ENCODE measurements around the gene UBA3. TPM values are rescaled to one million over a fixed set of nuclear protein-coding genes. Genes with fewer than 3 reads are reported as not detected.

The UBA3 gene
- total and polyA plus RNA-seq, 11 donors, result 45.1 to 117 (median 75.3) TPM

DNA sequence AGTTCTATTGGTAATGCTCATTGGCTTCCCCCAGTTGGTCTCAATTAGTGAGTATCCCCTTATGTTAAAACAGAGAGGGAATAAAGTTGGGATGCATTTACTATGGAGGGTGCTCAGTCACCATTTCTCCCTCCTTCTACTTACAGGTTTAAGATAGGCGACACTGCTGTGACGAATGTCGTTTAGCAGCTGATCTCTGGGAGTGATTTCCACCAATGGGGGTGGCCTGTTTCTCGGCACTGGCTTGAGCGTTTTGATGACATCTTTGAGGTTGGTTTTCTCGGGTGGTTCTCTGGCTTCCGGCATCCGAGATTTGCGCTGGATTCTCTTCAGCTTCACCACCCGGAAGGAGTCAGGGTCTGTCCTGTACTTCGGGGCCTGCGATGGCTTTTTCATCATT, 38.4 kb upstream of the UBA3 start:
- Histone ChIP-seq H3K4me1 (peaks cover 0 to 32% (median 10%) of the 10 kb centered on the region in 12 donors), H3K9me3 (no peaks in the 10 kb centered on the region), H3K27ac (no peak overlapping the region), H3K27me3 (no peaks in the 10 kb centered on the region), H3K36me3 (peaks cover 0 to 7% (median 0%) of the 10 kb centered on the region in 9 donors), H3K4me3 (peak overlapping the region in 4 of 12 donors; percentile 11 to 45 (median 25))
- no peak for TF ChIP-seq POLR2A (IDR thresholded peaks at IDR 0.05)
- TF ChIP-seq, protein P1, sequence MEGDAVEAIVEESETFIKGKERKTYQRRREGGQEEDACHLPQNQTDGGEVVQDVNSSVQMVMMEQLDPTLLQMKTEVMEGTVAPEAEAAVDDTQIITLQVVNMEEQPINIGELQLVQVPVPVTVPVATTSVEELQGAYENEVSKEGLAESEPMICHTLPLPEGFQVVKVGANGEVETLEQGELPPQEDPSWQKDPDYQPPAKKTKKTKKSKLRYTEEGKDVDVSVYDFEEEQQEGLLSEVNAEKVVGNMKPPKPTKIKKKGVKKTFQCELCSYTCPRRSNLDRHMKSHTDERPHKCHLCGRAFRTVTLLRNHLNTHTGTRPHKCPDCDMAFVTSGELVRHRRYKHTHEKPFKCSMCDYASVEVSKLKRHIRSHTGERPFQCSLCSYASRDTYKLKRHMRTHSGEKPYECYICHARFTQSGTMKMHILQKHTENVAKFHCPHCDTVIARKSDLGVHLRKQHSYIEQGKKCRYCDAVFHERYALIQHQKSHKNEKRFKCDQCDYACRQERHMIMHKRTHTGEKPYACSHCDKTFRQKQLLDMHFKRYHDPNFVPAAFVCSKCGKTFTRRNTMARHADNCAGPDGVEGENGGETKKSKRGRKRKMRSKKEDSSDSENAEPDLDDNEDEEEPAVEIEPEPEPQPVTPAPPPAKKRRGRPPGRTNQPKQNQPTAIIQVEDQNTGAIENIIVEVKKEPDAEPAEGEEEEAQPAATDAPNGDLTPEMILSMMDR (IDR thresholded peaks at IDR 0.05), result no peak
- DNase-seq (no peak), ATAC-seq (no peak)
- WGBS, 4 donors, result 85 to 94% (median 92%) methylated on average over 12 of the region's 12 CpGs
- intact Hi-C loops (cut with DNase I), result loop anchor here in 1 of 10 donors (2.0 kb wide), 1 partner anchor 32 kb away; no protein-coding TSS in a partner anchor

GRCh38 chr3:69116897-69117296, 36.7 kb upstream of the UBA3 start:
- no peaks in the 10 kb centered on the region for H3K27me3 ChIP-seq
- DNase-seq (no peak), ATAC-seq (peak in 2 of 4 donors; percentile 31 to 40)
- H3K4me3 ChIP-seq, result peak overlapping the region in 9 of 12 donors; percentile 11 to 45 (median 27)
- WGBS, 4 donors, result 36 to 51% (median 42%) methylated on average over 3 of the region's 3 CpGs
- H3K27ac ChIP-seq, result peak overlapping the region in 11 of 12 donors; percentile 32 to 92 (median 71)
- intact Hi-C loops (cut with DNase I), result loop anchor here in 1 of 10 donors (2.0 kb wide), 1 partner anchor 32 kb away; the partner anchor contains the start of gene ARL6IP5
- peaks cover 0 to 7% (median 0%) of the 10 kb centered on the region in 9 donors for H3K36me3 ChIP-seq
- peaks cover 0 to 37% (median 13%) of the 10 kb centered on the region in 12 donors for H3K4me1 ChIP-seq
- TF ChIP-seq POLR2A (IDR thresholded peaks at IDR 0.05), result no peak
- TF ChIP-seq, protein P1 (IDR thresholded peaks at IDR 0.05), result no peak
- no peaks in the 10 kb centered on the region for H3K9me3 ChIP-seq

DNA sequence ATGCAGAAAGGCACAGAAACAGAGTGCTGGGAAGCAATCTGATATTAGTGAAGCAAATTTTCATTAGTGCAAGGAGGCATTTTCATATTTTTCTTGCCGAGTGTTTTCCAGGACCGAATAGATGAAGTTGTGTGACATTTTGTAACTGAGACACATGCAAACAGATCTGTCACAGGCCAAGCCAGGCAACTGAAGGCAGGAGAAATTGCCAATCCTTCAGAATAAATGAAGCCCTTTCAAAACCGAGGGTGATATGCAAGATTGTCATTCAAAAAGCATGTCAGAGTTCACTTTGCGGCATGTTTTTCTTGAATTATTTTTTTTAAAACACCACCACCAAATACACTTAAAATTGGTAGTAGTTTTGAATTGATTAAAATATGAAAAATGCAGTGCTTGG, 36.0 kb upstream of the UBA3 start:
- peaks cover 0 to 7% (median 0%) of the 10 kb centered on the region in 9 donors for H3K36me3 ChIP-seq
- H3K9me3 ChIP-seq, result no peaks in the 10 kb centered on the region
- ATAC-seq (no peak), DNase-seq (no peak)
- intact Hi-C loops (cut with DNase I), result loop anchor here in 1 of 10 donors (2.0 kb wide), 1 partner anchor 31 kb away; the partner anchor contains the start of gene ARL6IP5
- H3K27me3 ChIP-seq, result no peaks in the 10 kb centered on the region
- peak overlapping the region; percentile 32 to 92 (median 68) for H3K27ac ChIP-seq
- TF ChIP-seq POLR2A (IDR thresholded peaks at IDR 0.05), result no peak
- TF ChIP-seq, protein P1 (IDR thresholded peaks at IDR 0.05), result no peak
- H3K4me3 ChIP-seq, result peak overlapping the region in 10 of 12 donors; percentile 6 to 45 (median 26)
- WGBS, 4 donors, result 46 to 55% (median 52%) methylated on average over 4 of the region's 4 CpGs
- H3K4me1 ChIP-seq, result peaks cover 0 to 37% (median 13%) of the 10 kb centered on the region in 12 donors

DNA sequence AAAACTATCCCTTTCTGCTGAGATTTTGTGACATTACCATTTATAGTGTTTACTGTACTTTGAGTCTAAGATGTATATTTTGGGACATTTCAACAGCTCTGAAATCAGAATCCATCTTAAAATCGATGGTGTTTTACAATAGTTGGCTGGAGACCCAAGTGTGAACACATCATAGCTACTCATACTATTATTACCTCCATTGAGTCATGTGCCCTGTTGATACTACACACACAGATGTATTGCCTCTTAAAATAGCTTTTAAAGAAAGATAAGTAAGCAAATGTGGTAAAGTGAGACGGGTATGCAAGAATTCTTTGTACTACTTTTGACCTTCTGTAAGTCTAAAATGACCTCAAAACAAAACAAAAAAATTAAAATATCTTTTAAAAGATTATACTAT, 35.6 kb upstream of the UBA3 start:
- DNase-seq (no peak), ATAC-seq (peak; percentile 76 to 86 (median 80))
- Histone ChIP-seq H3K36me3 (peaks cover 0 to 7% (median 0%) of the 10 kb centered on the region in 9 donors), H3K4me1 (peaks cover 0 to 37% (median 13%) of the 10 kb centered on the region in 12 donors), H3K9me3 (no peaks in the 10 kb centered on the region), H3K27me3 (no peaks in the 10 kb centered on the region), H3K4me3 (peak overlapping the region in 9 of 12 donors; percentile 11 to 45 (median 27)), H3K27ac (peak overlapping the region; percentile 14 to 92 (median 70))
- intact Hi-C loops (cut with DNase I), result loop anchor here in 1 of 10 donors (2.0 kb wide), 1 partner anchor 31 kb away; the partner anchor contains the start of gene ARL6IP5
- no peak for TF ChIP-seq POLR2A (IDR thresholded peaks at IDR 0.05)
- TF ChIP-seq, protein P1 (IDR thresholded peaks at IDR 0.05), result no peak
- WGBS, 4 donors, result 33 to 46% (median 41%) methylated on average over 2 of the region's 2 CpGs
